GM19035 (cell line): ENCODE measurements around the gene PRR22.

Source experiments
- ATAC-seq: cut with Tn5 transposase; IDR thresholded peaks from one replicate; pipeline ENCODE4 v1.9.1; 2021; ENCODE audit not compliant: unreplicated experiment

PRR22 gene

DNA sequence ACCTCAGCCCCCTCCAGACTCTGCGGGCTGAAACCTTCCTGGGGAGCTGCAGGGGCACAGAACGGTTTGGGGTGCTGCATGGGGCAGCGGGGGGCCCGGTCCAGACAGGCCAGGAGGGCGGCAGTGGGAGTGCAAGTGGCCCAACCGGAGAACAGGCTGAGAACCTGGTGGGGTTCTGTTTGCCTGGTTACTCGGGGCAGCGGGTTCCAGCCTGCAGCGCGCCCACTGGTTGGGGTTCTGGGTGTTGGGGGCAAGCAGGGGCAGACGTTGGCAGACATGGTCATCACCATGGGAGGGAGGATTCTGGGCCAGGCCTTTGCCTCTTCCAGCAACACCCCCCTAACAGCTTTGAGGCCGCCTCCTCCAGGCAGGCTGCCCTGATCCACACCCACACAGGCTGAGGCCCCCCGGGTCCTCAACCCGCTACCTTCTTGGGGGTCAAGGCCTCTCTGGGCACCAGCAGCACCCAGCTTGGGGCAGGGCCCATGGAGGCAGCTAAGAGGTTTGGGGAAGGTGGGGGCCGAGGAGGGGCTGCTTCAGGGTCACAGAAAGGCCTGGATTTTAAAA is at the start of gene PRR22:
Gene PRR22 (minus strand): TSS at position 166 of the 567 bp plus-strand sequence. CDS start 86 bp downstream, at position 80.
- no peak for ATAC-seq

GRCh38 chr19:5832527-5833216 is 48.1 kb upstream of the PRR22 start:
- ATAC-seq: no peak

GRCh38 chr19:5832061-5832460 is 47.5 kb upstream of the PRR22 start:
- no peak for ATAC-seq

GRCh38 chr19:5831159-5831558 is 46.6 kb upstream of the PRR22 start:
- no peak for ATAC-seq

DNA sequence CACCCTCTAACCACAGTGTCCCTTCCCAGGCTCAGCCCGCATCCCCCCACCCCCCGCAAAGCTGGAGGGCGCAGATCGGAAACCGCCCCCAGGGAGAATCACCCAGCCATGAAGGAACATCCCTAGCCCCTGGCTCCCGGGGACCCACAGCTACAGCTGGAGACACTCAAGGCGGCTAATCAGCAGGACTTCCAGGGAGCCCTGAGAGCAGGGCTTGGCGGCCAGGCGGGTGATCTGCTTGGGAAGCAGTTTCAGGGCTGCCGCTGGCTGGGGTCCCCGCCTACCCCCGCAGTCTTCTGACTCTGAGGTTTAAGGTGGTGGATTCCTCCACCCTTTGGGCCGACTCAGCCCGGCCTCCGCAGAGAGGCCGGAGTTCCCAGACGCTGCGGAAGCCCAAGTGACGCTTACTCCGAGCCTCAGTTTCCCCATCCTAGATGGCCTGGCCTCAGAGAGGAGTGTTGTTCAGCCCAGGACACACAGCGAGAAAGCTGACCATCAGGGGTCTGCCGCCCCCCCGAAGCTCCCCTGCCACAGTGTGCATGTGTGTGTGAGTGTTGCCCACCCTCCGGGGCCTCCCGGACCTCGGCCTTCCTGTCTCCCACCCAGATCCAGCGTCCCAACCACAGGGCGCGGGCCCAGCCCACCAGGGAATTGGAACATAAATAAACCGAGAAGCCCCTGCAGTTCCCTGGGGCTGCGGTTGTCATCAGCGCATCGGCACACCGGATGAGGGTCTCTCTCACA is 45.2 kb upstream of the PRR22 start:
- no peak for ATAC-seq

DNA sequence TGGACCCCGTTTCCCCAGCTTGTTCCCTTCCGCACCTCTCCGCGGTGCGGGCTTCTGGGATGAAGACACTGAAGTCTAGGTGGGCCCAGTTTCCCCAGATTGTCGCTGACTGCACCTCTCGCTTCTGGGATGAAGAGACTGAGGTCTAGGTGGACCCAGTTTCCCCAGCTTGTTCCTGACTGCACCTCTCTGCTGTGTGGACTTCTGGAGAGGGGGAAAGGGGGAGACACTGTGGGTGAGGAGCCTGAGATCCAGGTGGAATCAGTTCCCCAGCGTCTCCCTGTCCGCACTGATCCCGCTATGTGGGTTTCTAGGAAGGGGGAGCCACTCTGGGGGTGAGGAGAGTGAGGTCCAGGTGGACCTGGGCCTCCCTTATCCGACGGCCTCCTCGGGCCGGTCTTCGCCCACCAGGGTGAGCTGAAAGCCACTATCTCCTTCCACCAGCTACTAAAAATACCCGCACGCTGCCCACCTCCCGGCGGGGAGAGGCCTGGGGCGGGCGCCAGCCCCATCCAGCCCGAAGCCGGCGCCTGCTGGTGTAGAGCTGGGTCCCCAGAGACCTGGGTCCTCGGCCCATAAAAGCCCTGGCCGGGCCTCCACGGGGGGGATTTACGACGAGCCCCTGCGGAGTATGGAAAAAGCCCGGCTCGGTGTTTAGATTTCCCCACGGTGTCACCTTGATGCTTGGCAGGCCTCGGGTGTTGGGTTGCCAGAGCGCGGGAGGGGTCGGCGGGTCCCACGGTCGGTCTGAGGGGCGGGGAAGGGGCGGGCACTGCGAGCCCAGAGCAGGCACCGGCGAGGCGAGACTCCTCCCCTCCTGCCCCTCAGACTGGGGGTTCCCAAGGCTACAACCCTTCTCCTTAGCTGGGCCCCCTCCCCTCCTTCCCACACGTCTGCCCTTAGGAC is 44.4 kb upstream of the PRR22 start:
- ATAC-seq: no peak

GRCh38 chr19:5827891-5828660 is 43.5 kb upstream of the PRR22 start:
- peak; percentile 71 for ATAC-seq

- no peak for ATAC-seq
Measured at GRCh38 chr19:5827342-5827890, 42.9 kb upstream of the PRR22 start.

DNA sequence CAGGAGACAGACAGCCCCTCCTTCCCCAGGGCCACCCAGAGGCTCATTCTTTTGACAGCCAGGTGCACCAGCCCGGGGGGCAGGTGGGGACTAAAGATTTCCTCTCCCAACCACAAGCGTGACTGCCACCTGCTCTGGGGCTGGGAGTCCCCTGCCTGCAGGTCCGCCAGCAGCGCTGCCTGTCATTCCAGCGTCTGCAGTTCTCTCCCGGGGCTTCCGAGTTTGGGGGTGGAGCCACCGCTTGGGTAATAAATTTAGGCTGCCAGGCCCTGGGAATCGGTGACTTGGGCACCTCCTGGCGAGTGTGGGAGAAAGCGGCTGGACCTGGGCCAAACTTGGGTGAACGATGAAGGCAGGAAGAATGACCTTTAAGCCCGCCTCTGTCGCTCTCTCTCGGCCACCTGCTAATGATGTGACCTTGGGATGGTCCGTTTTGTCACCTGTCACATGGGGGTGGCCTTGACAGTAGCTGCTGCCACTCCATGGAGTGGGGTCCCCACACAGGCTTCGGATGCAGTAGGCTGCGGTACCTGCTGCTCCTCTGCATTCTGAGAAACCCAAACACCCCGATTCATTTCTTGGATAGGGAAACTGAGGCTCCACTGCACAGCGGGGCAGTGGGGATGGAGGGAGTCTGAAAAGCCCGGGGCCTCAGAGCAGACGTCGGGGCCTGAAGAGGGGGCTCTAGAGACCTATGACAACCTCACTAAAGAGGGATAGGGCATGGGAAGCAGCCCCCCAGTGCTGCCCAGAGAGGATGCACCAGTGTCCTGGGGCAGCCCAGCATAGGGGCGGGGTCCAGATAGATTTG is 42.2 kb upstream of the PRR22 start:
- ATAC-seq: no peak

GRCh38 chr19:5825178-5825577 is 40.6 kb upstream of the PRR22 start:
- no peak for ATAC-seq

- ATAC-seq: no peak
Measured at GRCh38 chr19:5824751-5825150, 40.2 kb upstream of the PRR22 start.

DNA sequence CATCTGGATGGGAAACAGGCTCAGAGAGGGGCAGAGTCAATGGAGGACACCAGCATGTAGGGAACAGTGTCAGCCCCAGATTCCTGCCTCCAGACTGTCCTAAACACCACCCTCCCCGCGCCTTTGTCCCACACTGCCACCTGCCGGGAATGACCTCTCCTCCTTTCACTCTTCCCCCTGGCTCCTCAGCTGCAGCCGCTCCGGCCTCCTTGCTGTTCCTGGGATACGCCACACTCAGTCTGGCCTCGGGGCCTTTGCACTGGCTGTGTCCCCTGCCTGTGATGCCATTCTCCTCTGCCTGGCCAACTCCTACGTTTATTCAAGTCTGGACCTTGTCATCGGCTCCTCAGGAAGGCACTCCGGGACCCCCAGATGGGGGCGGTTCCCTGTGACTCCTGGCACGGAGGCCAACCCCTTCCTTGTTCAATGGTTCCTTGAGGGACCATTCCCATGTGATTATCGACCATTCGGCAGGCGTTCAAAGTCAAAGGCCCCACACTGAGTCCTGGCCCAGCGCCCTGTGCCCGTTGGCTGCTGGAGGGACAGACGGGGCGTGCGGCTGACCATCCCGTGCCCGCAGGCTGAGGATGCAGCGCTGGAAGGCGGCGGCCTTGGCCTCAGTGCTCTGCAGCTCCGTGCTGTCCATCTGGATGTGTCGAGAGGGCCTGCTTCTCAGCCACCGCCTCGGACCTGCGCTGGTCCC is 39.2 kb upstream of the PRR22 start:
- ATAC-seq: no peak

DNA sequence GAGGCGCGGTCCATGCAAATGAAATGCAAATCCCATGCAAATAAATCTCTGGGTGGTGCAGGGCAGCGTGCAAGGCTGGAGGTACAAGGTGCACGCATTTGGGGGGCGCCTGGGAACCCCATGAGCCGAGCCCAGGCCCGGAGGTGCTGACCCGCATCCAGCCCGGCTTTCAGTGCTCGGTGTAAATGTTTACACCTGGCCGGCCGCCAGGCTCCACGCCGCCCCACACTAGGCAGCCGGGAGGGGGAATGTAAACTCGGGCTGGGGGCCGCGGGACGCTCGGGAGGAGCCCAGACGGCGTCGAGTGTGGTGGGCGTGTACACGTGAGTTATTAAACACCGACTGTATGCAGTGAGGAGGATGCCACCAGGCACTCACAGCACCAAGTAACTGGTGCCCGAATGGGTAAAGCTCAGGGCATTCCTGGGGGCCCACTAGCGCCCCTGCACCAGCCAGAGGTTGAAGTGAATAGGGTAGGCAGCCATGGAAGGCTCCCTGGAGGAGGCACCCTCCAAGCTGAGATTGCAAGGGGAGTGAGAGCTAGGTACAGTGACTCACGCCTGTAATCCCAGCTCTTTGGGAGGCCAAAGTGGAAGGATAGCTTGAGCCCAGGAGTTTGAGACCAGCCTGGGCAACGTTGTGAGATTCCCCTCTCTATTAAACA is 37.8 kb upstream of the PRR22 start:
- ATAC-seq: no peak

DNA sequence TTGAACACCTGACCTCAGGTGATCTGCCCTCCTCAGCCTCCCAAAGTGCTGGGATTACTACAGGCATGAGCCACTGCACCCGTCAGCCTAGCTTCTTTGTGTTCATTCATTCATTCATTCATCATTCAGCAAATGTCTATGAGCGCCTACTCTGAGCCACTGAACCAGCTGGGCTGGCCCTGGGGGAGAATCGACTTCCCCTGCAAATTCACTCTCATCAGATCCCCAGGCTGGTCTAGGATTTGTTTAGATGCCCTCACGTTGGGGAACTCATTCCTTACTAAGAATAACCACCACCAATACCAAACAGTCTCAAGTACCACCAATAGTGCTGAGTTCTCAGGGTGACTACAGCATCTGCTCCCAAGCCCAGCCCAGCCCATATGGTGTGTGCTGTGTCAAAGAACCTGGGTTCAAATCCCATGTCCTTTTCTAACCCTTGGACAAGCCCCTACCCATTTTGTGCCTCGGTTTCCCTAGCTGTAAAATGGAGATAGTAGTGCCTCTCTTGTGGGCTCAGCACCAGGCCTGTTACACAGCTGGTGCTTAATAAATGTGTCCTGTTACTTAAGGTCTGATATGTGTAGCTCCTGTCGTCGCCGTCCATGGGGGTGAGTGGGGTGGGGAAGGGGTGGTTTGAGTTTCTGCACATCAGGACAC is 37.1 kb upstream of the PRR22 start:
- ATAC-seq: no peak

DNA sequence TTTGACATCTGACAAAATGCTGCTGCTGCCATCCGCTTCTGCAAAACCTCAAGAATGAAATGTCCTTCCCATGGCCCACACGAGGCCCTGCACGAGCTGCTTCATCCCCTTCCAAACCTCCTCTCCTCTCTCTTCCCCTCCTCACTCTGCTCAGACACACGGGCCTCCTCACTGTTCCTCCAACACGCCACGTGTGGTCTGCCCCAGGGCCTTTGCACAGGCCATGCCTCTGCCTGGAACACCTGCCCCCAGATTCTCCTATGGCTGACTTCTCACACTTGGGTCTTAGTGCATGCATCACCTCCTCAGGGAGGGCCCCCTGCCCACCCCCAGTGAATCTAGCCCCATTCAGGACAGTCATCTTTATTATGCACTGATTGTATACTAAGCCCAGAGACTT is 36.2 kb upstream of the PRR22 start:
- no peak for ATAC-seq

- ATAC-seq: no peak
Measured at GRCh38 chr19:5818594-5818993, 34.0 kb upstream of the PRR22 start.

DNA sequence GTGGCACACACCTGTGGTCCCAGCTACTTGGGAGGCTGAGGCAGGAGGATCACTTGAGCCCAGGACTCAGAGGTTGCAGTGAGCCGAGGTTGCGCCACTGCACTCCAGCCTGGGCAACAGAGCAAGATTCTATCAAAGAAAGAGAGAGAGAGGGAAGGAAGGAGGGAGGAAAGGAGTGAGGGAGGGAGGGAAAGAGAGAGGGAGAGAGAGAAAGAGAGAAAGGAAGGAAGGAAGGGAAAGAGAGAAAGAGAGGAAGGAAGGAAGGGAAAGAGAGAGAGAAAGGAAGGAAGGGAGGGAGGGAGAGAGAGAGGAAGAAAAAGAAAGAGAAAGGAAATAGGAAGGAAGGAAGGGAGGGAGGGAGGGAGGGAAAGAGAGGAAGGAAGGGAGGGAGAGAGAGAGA is 32.7 kb upstream of the PRR22 start:
- no peak for ATAC-seq

- no peak for ATAC-seq
Measured at GRCh38 chr19:5814852-5815246, 30.3 kb upstream of the PRR22 start.
